ENCODE results near the gene B3GNT3. TPM values are rescaled to one million over a fixed set of nuclear protein-coding genes. Genes with fewer than 3 reads are reported as not detected.
"Not testable (repeated sequence)": the region's sequence is repeated elsewhere in the genome, so short reads cannot be mapped to it uniquely, and the experiment has no call there.

The B3GNT3 gene
- total RNA-seq, 4 donors from 2014 or later: 2.9 to 18.3 (median 10.7) TPM

GRCh38 chr19:17780781-17781180, 14.2 kb upstream of the B3GNT3 start:
- intact Hi-C loops (cut with DNase I; ENCODE audit: low total_unique reads): no loop called here
- WGBS, 2 donors: 89 to 95% methylated on average over 2 of the region's 2 CpGs
- no peak overlapping the region for H3K4me3 ChIP-seq (ENCODE audit: low read depth, poor library complexity, severe bottlenecking)
- no peak for DNase-seq (ENCODE audit: low spot score in 2 of 2)
- TF ChIP-seq POLR2A (IDR thresholded peaks at IDR 0.05): no peak
- no peak for TF ChIP-seq CTCF (IDR thresholded peaks at IDR 0.05)

- intact Hi-C loops (cut with DNase I; ENCODE audit: low total_unique reads); DNase-seq (ENCODE audit: low spot score in 2 of 2); H3K4me3 ChIP-seq (ENCODE audit: low read depth, poor library complexity, severe bottlenecking): not testable (repeated sequence)
- WGBS, 2 donors: 72 to 87% methylated on average over 5 of the region's 5 CpGs
These were observed 11.2 kb upstream of the B3GNT3 start for GRCh38 chr19:17783721-17784120.

- WGBS, 2 donors: 40 to 43% methylated on average over 24 to 32 of the region's 32 CpGs
- intact Hi-C loops (cut with DNase I; ENCODE audit: low total_unique reads): no loop called here
- H3K4me3 ChIP-seq (ENCODE audit: low read depth, poor library complexity, severe bottlenecking): no peak overlapping the region
- no peak for TF ChIP-seq POLR2A (IDR thresholded peaks at IDR 0.05)
- no peak for TF ChIP-seq CTCF (IDR thresholded peaks at IDR 0.05)
- DNase-seq (ENCODE audit: low spot score in 2 of 2): peak in 1 of 2 donors; percentile 36
These were observed 10.5 kb upstream of the B3GNT3 start for GRCh38 chr19:17784201-17785008.

GRCh38 chr19:17787274-17787913, 7.5 kb upstream of the B3GNT3 start:
- TF ChIP-seq CTCF (IDR thresholded peaks at IDR 0.05) (no peak), POLR2A (IDR thresholded peaks at IDR 0.05) (no peak)
- 87 to 88% methylated on average over 8 to 14 of the region's 14 CpGs for WGBS, 2 donors
- DNase-seq (ENCODE audit: low spot score in 2 of 2): no peak
- H3K4me3 ChIP-seq (ENCODE audit: low read depth, poor library complexity, severe bottlenecking): no peak overlapping the region
- intact Hi-C loops (cut with DNase I; ENCODE audit: low total_unique reads): no loop called here

GRCh38 chr19:17788632-17789031, 6.3 kb upstream of the B3GNT3 start:
- 87 to 89% methylated on average over 2 of the region's 2 CpGs for WGBS, 2 donors
- no peak for TF ChIP-seq POLR2A (IDR thresholded peaks at IDR 0.05)
- TF ChIP-seq CTCF (IDR thresholded peaks at IDR 0.05): no peak
- no peak overlapping the region for H3K4me3 ChIP-seq (ENCODE audit: low read depth, poor library complexity, severe bottlenecking)
- DNase-seq (ENCODE audit: low spot score in 2 of 2): no peak
- intact Hi-C loops (cut with DNase I; ENCODE audit: low total_unique reads): no loop called here

GRCh38 chr19:17790059-17790780, 4.7 kb upstream of the B3GNT3 start:
- no peak overlapping the region for H3K4me3 ChIP-seq (ENCODE audit: low read depth, poor library complexity, severe bottlenecking)
- DNase-seq (ENCODE audit: low spot score in 2 of 2): no peak
- 66 to 67% methylated on average over 6 of the region's 6 CpGs for WGBS, 2 donors
- intact Hi-C loops (cut with DNase I; ENCODE audit: low total_unique reads): no loop called here
- TF ChIP-seq CTCF (IDR thresholded peaks at IDR 0.05) (no peak), POLR2A (IDR thresholded peaks at IDR 0.05) (no peak)
